ENCODE data around the gene PPIF.

GRCh38 chr10:79390551-79391229 lies 43.4 kb downstream of the PPIF start:
- TF ChIP-seq CTCF (conservative IDR thresholded peaks at IDR 0.05 in 1 of 2, IDR thresholded peaks at IDR 0.05 in 1 of 2; ENCODE audit: extremely low read depth in 1 of 2, insufficient read depth in 1 of 2, low read depth in 1 of 2, low read length in 2 of 2) (no peak), EZH2 (IDR thresholded peaks at IDR 0.05; ENCODE audit: borderline replicate concordance, low read length) (no peak)
